ENCODE data around the gene TRAPPC2.

GRCh38 chrX:13700380-13700779 is 34.0 kb downstream of the TRAPPC2 start:
- TF ChIP-seq POLR2AphosphoS5 (IDR thresholded peaks at IDR 0.05; ENCODE audit: borderline replicate concordance, low read depth, low read length): no peak
- no peak for TF ChIP-seq EZH2 (IDR thresholded peaks at IDR 0.05)
- no peak for TF ChIP-seq FOXP2 (optimal IDR thresholded peaks at IDR 0.05; ENCODE audit: control extremely low read depth, extremely low read length, insufficient read depth)

Measured in SK-N-MC (cell line).